Immature natural killer cell (primary cell): ENCODE measurements around the gene TBXA2R. TPM values are rescaled to one million over a fixed set of nuclear protein-coding genes. Genes with fewer than 3 reads are reported as not detected.

Experiments used
- DNase-seq, 3 donors: peaks; one replicate each; pipeline ENCODE4 v3.0.0; 2022; ENCODE audit warnings: mixed read lengths in 1 of 3
- H3K27ac Mint-ChIP-seq, 6 donors: one replicate each; pipeline ENCODE4 v1.8.0; 2020; ENCODE audit warnings: mixed read lengths in 6 of 6, mild to moderate bottlenecking in 5 of 6, inconsistent platforms in 4 of 6, moderate library complexity in 3 of 6
- H3K27me3 Mint-ChIP-seq, 3 donors: one replicate each; pipeline ENCODE4 v1.8.0; 2020 to 2021; ENCODE audit warnings: low read depth in 3 of 3, mild to moderate bottlenecking in 3 of 3, mixed read lengths in 3 of 3, moderate library complexity in 3 of 3, inconsistent platforms in 1 of 3
- H3K36me3 Mint-ChIP-seq, 3 donors: one replicate each; pipeline ENCODE4 v1.8.0; 2020; ENCODE audit warnings: mixed read lengths in 3 of 3, inconsistent platforms in 2 of 3, mild to moderate bottlenecking in 2 of 3
- H3K4me1 Mint-ChIP-seq, 2 donors: one replicate each; pipeline ENCODE4 v1.8.0; 2020; ENCODE audit warnings: inconsistent platforms in 2 of 2, mild to moderate bottlenecking in 2 of 2, mixed read lengths in 2 of 2, moderate library complexity in 1 of 2
- H3K4me3 Mint-ChIP-seq, 5 donors: one replicate each; pipeline ENCODE4 v1.8.0; 2020; ENCODE audit warnings: mild to moderate bottlenecking in 5 of 5, mixed read lengths in 5 of 5, inconsistent platforms in 3 of 5, moderate library complexity in 3 of 5
- H3K9me3 Mint-ChIP-seq, 6 donors: one replicate each; pipeline ENCODE4 v1.8.0; 2020; ENCODE audit warnings: mild to moderate bottlenecking in 6 of 6, mixed read lengths in 6 of 6, inconsistent platforms in 4 of 6, moderate library complexity in 3 of 6
- polyA plus RNA-seq, 3 donors: library from polyadenylated mRNA; unstranded; fragments of 300-500 nt; fragmentation: Illumina TruSeq; gene quantifications; one replicate each; pipeline ENCODE4 v1.2.3, GENCODE V29; 2021

TBXA2R gene
- polyA plus RNA-seq, 3 donors from 2014 or later = 3.1 to 9.5 (median 3.1) TPM

- H3K4me1 Mint-ChIP-seq = peaks cover 7 to 8% of the 10 kb centered on the region in 2 donors
- H3K36me3 Mint-ChIP-seq = no peaks in the 10 kb centered on the region
- H3K9me3 Mint-ChIP-seq = no peaks in the 10 kb centered on the region
- no peak for DNase-seq
- H3K4me3 Mint-ChIP-seq = no peak overlapping the region
- peaks cover 0 to 2% (median 1%) of the 10 kb centered on the region in 3 donors for H3K27me3 Mint-ChIP-seq
- H3K27ac Mint-ChIP-seq = no peak overlapping the region
Measured at GRCh38 chr19:3619631-3620012, 12.9 kb upstream of the TBXA2R start.

GRCh38 chr19:3618811-3619630, 12.3 kb upstream of the TBXA2R start:
- Mint-ChIP-seq H3K27me3 (no peaks in the 10 kb centered on the region), H3K27ac (no peak overlapping the region), H3K9me3 (no peaks in the 10 kb centered on the region), H3K4me3 (no peak overlapping the region), H3K4me1 (peaks cover under 1 to 2% of the 10 kb centered on the region in 2 donors), H3K36me3 (no peaks in the 10 kb centered on the region)
- DNase-seq = no peak

GRCh38 chr19:3618144-3618810, 11.6 kb upstream of the TBXA2R start:
- H3K27ac Mint-ChIP-seq = no peak overlapping the region
- H3K4me1 Mint-ChIP-seq = no peaks in the 10 kb centered on the region
- H3K4me3 Mint-ChIP-seq = no peak overlapping the region
- DNase-seq = peak; percentile 46 to 56 (median 50)
- no peaks in the 10 kb centered on the region for H3K36me3 Mint-ChIP-seq
- H3K27me3 Mint-ChIP-seq = no peaks in the 10 kb centered on the region
- no peaks in the 10 kb centered on the region for H3K9me3 Mint-ChIP-seq

- no peaks in the 10 kb centered on the region for H3K36me3 Mint-ChIP-seq
Measured at GRCh38 chr19:3617463-3617862, 10.8 kb upstream of the TBXA2R start.

GRCh38 chr19:3615524-3616135, 9.0 kb upstream of the TBXA2R start:
- H3K4me1 Mint-ChIP-seq = no peaks in the 10 kb centered on the region
- H3K27me3 Mint-ChIP-seq = no peaks in the 10 kb centered on the region
- H3K9me3 Mint-ChIP-seq = no peaks in the 10 kb centered on the region
- H3K4me3 Mint-ChIP-seq = no peak overlapping the region
- no peak overlapping the region for H3K27ac Mint-ChIP-seq
- H3K36me3 Mint-ChIP-seq = peaks cover 0 to 5% (median 0%) of the 10 kb centered on the region in 3 donors
- no peak for DNase-seq

More at GRCh38 chr19:3617463-3617862, 10.8 kb upstream of the TBXA2R start:
- no peak for DNase-seq
- Mint-ChIP-seq H3K4me3 (no peak overlapping the region), H3K27ac (no peak overlapping the region), H3K4me1 (no peaks in the 10 kb centered on the region), H3K27me3 (no peaks in the 10 kb centered on the region), H3K9me3 (no peaks in the 10 kb centered on the region)

- no peaks in the 10 kb centered on the region for H3K27me3 Mint-ChIP-seq
- H3K4me3 Mint-ChIP-seq = no peak overlapping the region
- H3K4me1 Mint-ChIP-seq = peaks cover 0 to 1% of the 10 kb centered on the region in 2 donors
- DNase-seq = no peak
- H3K27ac Mint-ChIP-seq = no peak overlapping the region
- peaks cover 0 to 5% (median 0%) of the 10 kb centered on the region in 3 donors for H3K36me3 Mint-ChIP-seq
- H3K9me3 Mint-ChIP-seq = no peaks in the 10 kb centered on the region
Measured at GRCh38 chr19:3614858-3615505, 8.3 kb upstream of the TBXA2R start.

GRCh38 chr19:3613818-3614661, 7.4 kb upstream of the TBXA2R start:
- H3K4me3 Mint-ChIP-seq = no peak overlapping the region
- H3K27me3 Mint-ChIP-seq = no peaks in the 10 kb centered on the region
- H3K27ac Mint-ChIP-seq = no peak overlapping the region
- peaks cover 0 to 5% (median 0%) of the 10 kb centered on the region in 3 donors for H3K36me3 Mint-ChIP-seq
- no peaks in the 10 kb centered on the region for H3K9me3 Mint-ChIP-seq
- H3K4me1 Mint-ChIP-seq = peaks cover 0 to 6% of the 10 kb centered on the region in 2 donors
- DNase-seq = no peak

- Mint-ChIP-seq H3K27ac (no peak overlapping the region), H3K27me3 (no peaks in the 10 kb centered on the region), H3K4me1 (peaks cover 4 to 11% of the 10 kb centered on the region in 2 donors), H3K9me3 (no peaks in the 10 kb centered on the region), H3K4me3 (no peak overlapping the region), H3K36me3 (peaks cover 0 to 5% (median 0%) of the 10 kb centered on the region in 3 donors)
- DNase-seq = no peak
Measured at GRCh38 chr19:3612901-3613741, 6.4 kb upstream of the TBXA2R start.

GRCh38 chr19:3612330-3612729, 5.7 kb upstream of the TBXA2R start:
- Mint-ChIP-seq H3K4me3 (no peak overlapping the region), H3K9me3 (no peaks in the 10 kb centered on the region)
- DNase-seq = no peak

GRCh38 chr19:3611841-3612240, 5.2 kb upstream of the TBXA2R start:
- Mint-ChIP-seq H3K36me3 (peaks cover 0 to 5% (median 0%) of the 10 kb centered on the region in 3 donors), H3K27ac (no peak overlapping the region), H3K4me3 (no peak overlapping the region), H3K9me3 (no peaks in the 10 kb centered on the region), H3K4me1 (peaks cover 16 to 22% of the 10 kb centered on the region in 2 donors), H3K27me3 (no peaks in the 10 kb centered on the region)
- DNase-seq = no peak

More at GRCh38 chr19:3612330-3612729, 5.7 kb upstream of the TBXA2R start:
- peaks cover 0 to 5% (median 0%) of the 10 kb centered on the region in 3 donors for H3K36me3 Mint-ChIP-seq
- no peaks in the 10 kb centered on the region for H3K27me3 Mint-ChIP-seq
- H3K4me1 Mint-ChIP-seq = peaks cover 12 to 19% of the 10 kb centered on the region in 2 donors
- no peak overlapping the region for H3K27ac Mint-ChIP-seq

- no peak for DNase-seq
- Mint-ChIP-seq H3K4me3 (no peak overlapping the region), H3K9me3 (no peaks in the 10 kb centered on the region), H3K27me3 (no peaks in the 10 kb centered on the region), H3K4me1 (peaks cover 16 to 22% of the 10 kb centered on the region in 2 donors), H3K27ac (no peak overlapping the region), H3K36me3 (peaks cover 0 to 5% (median 0%) of the 10 kb centered on the region in 3 donors)
Measured at GRCh38 chr19:3610745-3611717, 4.4 kb upstream of the TBXA2R start.
